ENCODE data around the gene AGK.
"Not testable (repeated sequence)": the region's sequence is repeated elsewhere in the genome, so short reads cannot be mapped to it uniquely, and the experiment has no call there.

The AGK gene

DNA sequence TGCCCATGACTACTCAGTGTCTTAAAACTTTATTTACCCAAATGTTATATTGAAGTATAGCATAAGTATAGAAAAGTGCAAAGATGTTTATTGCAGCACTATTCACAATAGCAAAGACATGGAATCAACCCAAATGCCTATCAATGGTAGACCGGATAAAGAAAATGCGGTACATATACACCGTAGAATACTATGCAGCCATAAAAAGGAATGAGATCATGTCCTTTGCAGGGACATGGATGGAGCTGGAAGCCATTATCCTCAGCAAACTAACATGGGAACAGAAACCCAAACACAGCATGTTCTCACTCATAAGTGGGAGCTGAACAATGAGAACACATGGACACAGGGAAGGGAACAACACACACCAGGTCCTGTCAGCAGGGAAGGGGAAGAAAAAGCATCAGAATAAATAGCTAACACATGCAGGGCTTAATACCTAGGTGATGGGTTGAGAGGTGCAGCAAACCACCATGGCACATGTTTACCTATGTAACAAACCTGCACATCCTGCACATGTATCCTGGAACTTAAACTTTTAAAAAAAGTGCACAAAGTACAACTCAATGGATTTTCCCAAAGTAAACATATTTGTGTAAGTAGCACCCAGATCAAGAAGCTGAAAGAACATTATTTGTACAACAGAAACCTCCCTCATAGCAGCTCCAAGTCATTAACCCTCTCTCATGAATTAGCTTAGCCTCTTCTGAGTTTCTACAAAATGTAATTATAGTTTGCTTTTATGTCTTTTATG, 138.0 kb downstream of the AGK start:
- not testable (repeated sequence) for ATAC-seq, H3K4me3 Mint-ChIP-seq, H3K27me3 Mint-ChIP-seq, H3K9me3 Mint-ChIP-seq, H3K27ac Mint-ChIP-seq
- Mint-ChIP-seq H3K4me1 (peaks cover 20% of the 10 kb centered on the region), H3K36me3 (peaks cover 36% of the 10 kb centered on the region)

DNA sequence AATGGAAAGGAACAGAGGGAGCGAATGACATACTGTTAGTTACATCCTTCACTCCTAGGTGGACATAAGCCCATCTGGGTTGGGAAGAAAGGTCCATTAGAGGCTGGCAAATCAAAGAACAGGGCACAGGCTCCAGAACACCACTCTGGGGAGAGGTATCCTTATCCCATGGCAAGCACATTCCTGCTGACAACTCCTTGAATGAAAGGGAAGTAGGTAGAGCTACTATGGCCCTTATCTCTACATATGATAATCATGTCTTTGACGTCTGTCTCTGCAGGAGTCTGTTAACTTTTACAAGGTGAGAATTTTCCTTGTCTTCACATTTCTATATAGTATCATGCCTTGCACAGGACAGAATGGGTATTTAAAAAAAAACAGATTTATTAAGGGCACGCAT, 140.3 kb downstream of the AGK start:
- H3K4me1 Mint-ChIP-seq: peaks cover 42% of the 10 kb centered on the region

DNA sequence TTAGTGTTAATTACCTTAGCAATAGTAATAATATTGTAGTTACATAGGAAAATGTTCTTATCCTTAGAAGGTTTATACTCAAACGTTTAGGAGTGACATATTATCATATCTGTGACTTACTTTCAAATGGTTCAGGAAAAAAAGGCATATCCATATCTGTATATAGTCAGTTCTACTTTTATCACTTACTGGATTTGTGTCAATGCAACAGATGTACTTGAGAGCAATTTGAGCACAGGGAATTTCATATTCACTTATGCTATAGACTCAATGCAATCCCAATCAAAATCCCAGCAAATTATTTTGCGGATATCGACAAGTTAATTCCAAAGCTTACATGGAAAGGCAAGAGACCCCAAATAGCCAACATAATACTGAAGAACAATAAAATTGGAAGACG, 140.8 kb downstream of the AGK start:
- Mint-ChIP-seq H3K36me3 (peaks cover 19% of the 10 kb centered on the region), H3K9me3 (no peaks in the 10 kb centered on the region), H3K4me1 (peaks cover 44% of the 10 kb centered on the region), H3K4me3 (no peak overlapping the region), H3K27ac (no peak overlapping the region), H3K27me3 (no peaks in the 10 kb centered on the region)
- no peak for ATAC-seq

More for the DNA sequence above, 140.3 kb downstream of the AGK start:
- Mint-ChIP-seq H3K27me3 (no peaks in the 10 kb centered on the region), H3K36me3 (peaks cover 22% of the 10 kb centered on the region), H3K4me3 (no peak overlapping the region), H3K27ac (no peak overlapping the region), H3K9me3 (no peaks in the 10 kb centered on the region)
- ATAC-seq: no peak

DNA sequence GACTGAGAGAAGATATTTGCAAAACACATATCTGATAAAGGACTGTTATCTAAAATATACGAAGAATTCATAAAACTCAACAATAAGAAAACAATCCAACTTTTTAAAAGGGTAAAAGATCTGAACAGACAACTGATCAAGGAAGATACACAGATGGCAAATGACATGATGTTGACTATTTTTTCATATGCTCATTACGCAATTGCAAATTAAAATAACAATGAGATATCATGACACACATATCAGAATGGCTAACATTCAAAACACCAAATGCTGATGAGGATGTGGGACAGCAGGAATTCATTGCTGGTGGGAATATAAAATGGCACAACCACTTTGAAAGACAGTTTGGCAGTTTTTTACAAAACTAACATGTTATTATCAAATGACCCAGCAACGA, 141.9 kb downstream of the AGK start:
- Mint-ChIP-seq H3K36me3 (peaks cover 16% of the 10 kb centered on the region), H3K4me1 (peaks cover 53% of the 10 kb centered on the region), H3K27ac (no peak overlapping the region), H3K4me3 (no peak overlapping the region), H3K9me3 (no peaks in the 10 kb centered on the region), H3K27me3 (no peaks in the 10 kb centered on the region)
- no peak for ATAC-seq

DNA sequence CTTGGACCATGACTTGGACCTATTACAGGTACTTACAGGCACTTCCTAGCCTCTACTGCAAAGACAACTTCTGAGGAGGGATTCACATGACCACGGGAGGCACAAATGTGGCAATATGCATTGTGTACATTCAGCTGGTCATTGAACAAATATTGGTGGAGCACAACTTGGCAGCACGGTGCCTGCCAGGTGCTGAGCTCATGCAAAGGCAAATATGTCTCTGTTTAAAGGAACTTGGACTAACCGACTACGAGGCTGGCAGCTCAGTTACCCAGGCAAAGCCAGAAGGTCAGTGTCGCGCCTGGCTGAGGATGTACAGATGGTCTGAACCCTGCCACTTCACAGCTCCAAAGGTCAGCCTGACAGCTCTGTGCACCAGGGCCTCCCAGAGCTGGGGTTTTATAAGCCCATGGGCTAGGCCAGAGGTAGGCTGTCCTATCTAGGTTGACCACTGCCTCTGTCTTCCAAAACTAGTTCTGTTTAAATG, 144.6 kb downstream of the AGK start:
- no peaks in the 10 kb centered on the region for H3K9me3 Mint-ChIP-seq
- no peaks in the 10 kb centered on the region for H3K27me3 Mint-ChIP-seq
- H3K36me3 Mint-ChIP-seq: no peaks in the 10 kb centered on the region
- peak; percentile 85 for ATAC-seq
- peaks cover 71% of the 10 kb centered on the region for H3K4me1 Mint-ChIP-seq
- H3K27ac Mint-ChIP-seq: peak overlapping the region; percentile 64
- H3K4me3 Mint-ChIP-seq: no peak overlapping the region

DNA sequence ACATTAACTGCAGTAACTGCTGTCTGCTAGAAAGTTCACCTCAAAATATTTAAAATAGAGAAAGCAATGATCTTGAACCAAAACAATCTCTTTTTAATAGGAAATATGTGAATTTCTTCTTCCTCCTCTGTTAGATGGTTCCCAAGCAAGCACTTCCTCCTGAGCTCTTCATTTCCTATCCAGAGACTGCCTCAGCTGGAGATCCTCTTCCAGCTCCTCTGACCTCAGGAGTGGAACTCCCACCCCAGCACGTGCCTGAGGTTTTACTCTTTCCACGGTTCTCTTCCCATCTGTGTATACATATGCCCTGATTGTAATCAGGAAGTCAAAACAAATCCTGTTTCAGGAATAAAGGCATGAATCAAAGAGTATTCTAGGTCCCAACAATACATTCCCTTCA, 145.1 kb downstream of the AGK start:
- peak overlapping the region; percentile 64 for H3K27ac Mint-ChIP-seq
- H3K4me1 Mint-ChIP-seq: peaks cover 74% of the 10 kb centered on the region
- no peaks in the 10 kb centered on the region for H3K9me3 Mint-ChIP-seq
- H3K4me3 Mint-ChIP-seq: no peak overlapping the region
- no peaks in the 10 kb centered on the region for H3K27me3 Mint-ChIP-seq
- no peaks in the 10 kb centered on the region for H3K36me3 Mint-ChIP-seq
- ATAC-seq: no peak

DNA sequence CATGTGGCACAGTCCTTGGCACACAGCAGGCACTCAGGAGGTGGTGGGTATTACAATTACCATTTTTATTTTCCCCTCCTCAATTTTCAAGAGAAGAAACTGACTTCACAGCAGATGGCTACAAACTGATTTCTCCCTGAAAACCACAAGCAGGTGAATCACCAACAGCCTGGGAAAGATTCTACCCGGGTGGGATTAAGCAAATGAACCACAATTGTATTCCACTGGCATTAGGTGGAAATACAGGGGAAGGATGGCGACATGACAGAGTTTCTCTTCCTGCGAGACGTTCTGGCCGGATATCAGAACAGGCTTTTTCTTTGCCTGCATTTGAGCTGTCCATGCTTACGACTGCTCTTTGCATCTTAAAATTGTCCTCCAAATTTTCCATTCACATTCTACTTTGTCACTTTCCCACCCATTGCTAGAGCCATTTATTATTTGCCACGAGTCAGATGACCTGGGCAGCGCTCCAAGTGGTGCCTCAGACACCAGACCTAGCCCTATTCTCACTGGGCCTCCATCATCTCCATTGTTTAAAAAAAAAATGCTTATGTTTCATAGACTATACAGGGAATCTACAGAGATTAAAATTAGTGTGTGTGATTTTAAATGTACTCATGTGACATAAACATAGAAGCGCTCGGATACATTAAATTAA, 146.1 kb downstream of the AGK start:
- ATAC-seq: no peak

DNA sequence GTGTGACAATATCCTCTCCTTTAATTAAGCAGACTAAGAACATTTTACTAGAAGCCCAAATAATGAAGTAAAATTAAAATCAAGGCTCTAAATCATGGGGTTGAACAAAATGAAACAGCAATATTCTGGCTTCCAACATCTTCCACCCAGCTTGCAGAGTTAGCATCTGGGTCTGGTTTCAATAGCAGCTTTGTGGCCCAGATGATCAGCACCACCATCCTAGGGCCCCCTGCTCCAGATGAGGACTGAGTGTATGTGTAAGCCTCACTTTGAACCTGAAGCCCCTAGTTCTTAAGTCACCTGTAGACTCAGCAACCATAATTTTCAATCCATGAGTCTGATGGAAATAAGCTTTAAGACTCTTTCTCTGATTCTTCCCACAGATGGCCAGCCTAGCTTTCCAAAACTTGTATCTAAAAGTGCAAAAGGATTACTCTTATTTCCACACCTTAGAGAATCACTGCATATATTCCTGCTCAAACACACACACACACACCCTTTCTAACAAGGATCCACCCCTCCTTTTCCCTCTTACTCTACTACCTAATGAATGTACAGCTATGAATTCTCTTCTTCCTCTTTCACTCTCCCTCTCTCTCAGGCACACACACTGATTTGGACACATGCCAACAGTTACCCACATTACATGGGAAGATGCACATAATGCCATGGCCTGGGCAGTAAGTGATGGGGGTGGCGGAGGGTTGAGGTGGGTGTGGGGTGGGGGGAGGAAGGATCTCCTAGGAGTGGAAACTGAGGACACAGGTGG, 147.2 kb downstream of the AGK start:
- Mint-ChIP-seq H3K4me3 (no peak overlapping the region), H3K9me3 (no peaks in the 10 kb centered on the region), H3K27me3 (no peaks in the 10 kb centered on the region), H3K36me3 (no peaks in the 10 kb centered on the region), H3K27ac (peak overlapping the region; percentile 36), H3K4me1 (peaks cover 73% of the 10 kb centered on the region)
- ATAC-seq: no peak

More for the DNA sequence above, 146.1 kb downstream of the AGK start:
- no peak overlapping the region for H3K4me3 Mint-ChIP-seq
- H3K36me3 Mint-ChIP-seq: no peaks in the 10 kb centered on the region
- peaks cover 76% of the 10 kb centered on the region for H3K4me1 Mint-ChIP-seq
- peak overlapping the region; percentile 36 for H3K27ac Mint-ChIP-seq
- H3K9me3 Mint-ChIP-seq: no peaks in the 10 kb centered on the region
- H3K27me3 Mint-ChIP-seq: no peaks in the 10 kb centered on the region

DNA sequence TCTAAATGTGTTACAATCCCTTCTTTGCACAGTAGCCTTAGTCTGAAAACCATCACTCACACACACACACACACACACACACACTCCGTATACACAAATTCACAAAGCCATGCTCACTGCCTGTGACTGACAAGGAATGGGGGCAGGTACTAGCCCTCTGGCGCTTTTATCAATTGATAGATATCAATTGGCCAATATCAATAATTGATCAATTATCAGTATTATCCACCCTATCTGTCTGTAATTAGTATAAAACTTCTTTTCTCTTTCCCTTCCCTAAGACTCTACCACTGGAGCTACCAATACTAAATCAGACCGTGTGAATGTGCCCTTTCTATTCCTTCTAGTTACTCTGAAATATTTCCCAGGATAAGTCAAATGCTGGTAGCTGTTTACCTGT, 148.7 kb downstream of the AGK start:
- peaks cover 66% of the 10 kb centered on the region for H3K4me1 Mint-ChIP-seq
- H3K9me3 Mint-ChIP-seq: no peaks in the 10 kb centered on the region
- H3K27ac Mint-ChIP-seq: peak overlapping the region; percentile 74
- peak overlapping the region; percentile 61 for H3K4me3 Mint-ChIP-seq
- no peaks in the 10 kb centered on the region for H3K27me3 Mint-ChIP-seq
- H3K36me3 Mint-ChIP-seq: no peaks in the 10 kb centered on the region
- ATAC-seq: no peak

DNA sequence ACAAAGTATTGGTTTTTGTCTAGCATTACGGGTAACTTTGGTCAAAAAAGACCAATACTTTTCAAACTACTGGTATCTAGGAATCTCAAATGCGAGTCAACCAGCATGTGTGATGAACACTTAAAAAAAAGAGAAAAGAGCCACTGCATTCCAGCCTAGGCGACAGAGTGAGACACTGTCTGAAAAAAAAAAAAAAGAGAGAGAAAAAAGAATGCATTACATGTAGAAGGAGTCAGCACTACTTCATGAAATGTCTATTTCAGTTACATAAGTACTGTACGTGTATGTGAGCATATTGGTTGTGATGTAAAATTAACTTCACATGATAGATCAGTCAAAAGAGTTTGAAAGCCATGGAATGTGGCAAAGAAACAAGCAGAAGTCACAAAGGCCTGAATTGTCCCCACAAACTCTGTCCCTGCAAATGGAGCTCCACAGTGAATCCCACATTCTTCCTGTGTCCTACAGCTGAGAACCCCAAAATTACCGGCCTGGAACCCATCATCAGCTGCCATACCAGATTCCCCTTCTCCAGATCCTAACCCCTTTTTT, 149.2 kb downstream of the AGK start:
- peaks cover 61% of the 10 kb centered on the region for H3K4me1 Mint-ChIP-seq
- H3K9me3 Mint-ChIP-seq: no peaks in the 10 kb centered on the region
- peak overlapping the region; percentile 61 for H3K4me3 Mint-ChIP-seq
- H3K36me3 Mint-ChIP-seq: no peaks in the 10 kb centered on the region
- H3K27ac Mint-ChIP-seq: peak overlapping the region; percentile 74
- no peak for ATAC-seq
- H3K27me3 Mint-ChIP-seq: no peaks in the 10 kb centered on the region

DNA sequence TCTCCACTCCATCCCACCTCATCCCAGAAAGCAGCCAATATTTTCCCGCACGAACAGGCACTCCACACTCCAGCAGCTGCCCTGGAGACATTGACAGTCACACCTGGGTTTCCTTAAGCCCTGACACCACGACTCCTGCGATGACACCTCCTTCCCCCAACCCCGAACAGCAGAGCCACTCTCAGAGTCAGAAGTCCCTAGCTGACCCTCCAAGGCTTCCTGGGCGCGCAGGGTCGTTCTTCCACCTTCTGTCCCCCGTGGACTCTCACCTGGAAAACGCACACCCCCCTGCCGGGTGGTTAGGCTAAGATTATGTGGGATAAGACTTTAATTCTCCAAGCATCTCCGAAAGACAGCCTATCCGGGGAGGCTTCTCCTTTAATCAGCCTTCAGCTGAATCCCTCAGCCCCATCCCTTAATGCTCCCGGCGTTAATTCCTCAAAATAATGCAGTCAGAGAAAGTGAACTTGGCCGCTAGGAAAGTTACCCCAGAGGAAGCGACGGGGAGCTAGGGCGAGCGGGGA, 149.7 kb downstream of the AGK start:
- H3K27me3 Mint-ChIP-seq: no peaks in the 10 kb centered on the region
- no peak for ATAC-seq
- H3K4me1 Mint-ChIP-seq: peaks cover 56% of the 10 kb centered on the region
- H3K4me3 Mint-ChIP-seq: peak overlapping the region; percentile 61
- H3K27ac Mint-ChIP-seq: peak overlapping the region; percentile 74
- no peaks in the 10 kb centered on the region for H3K36me3 Mint-ChIP-seq
- H3K9me3 Mint-ChIP-seq: no peaks in the 10 kb centered on the region

DNA sequence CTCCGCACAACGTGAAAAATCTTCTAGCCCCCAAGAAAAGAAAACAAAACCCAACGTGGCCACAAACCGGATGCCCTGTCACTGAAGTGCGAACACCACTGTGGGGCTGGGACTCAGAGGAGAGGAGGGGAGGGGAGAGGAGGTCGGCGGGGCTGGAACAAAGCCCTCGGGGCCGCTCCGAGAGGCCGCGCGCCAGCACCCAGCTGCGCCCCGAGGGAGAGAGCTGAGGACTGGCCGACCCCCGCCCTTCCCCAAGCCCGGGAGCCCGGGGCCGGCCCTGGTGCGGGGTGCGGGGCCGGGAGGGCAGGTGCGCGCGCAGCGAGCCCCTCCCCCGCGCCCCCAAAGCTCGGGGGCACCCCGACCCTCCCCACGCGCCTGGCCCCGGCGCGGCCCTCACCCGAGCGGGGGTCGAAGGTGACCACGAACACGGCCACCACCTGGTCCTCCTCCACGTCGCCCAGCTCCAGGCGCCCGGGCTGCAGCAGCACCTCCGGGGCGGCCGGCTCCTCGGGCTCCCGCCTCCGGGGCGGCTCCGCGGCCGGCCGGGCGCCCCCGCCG, 150.4 kb downstream of the AGK start:
- peak overlapping the region; percentile 74 for H3K27ac Mint-ChIP-seq
- H3K4me1 Mint-ChIP-seq: peaks cover 49% of the 10 kb centered on the region
- H3K27me3 Mint-ChIP-seq: no peaks in the 10 kb centered on the region
- peak; percentile 89 for ATAC-seq
- no peaks in the 10 kb centered on the region for H3K9me3 Mint-ChIP-seq
- no peaks in the 10 kb centered on the region for H3K36me3 Mint-ChIP-seq
- H3K4me3 Mint-ChIP-seq: peak overlapping the region; percentile 61

DNA sequence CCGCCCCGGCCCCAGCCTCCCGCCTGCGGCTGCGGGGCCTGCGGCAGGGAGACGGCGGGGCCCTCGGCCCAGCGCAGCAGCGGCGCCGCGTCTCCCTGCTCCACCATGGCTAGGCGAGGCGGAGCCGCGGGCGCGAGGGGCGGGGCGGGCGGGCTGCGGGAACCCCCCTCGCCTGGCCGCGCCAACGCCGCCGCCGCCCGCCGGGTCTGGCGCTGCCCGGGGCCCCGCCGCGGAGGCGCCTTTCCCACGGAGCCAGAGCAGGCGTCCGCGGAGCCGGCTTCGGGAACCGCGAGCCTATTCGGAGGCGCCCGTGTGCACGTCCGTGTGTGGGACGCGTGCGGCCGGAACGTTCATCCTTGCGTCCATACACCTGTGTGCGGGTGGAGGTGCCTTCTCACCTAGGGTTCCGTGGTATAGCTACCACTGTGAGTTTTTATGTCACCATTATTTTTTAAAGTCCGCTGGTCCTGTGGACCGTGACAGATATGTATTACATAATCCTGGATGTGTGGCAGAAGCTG, 150.9 kb downstream of the AGK start, which contains the start of gene DENND11:
Gene DENND11 (minus strand): TSS at position 120 of the 521 bp plus-strand sequence. CDS start 13 bp downstream, at position 107.
- Mint-ChIP-seq H3K27me3 (no peaks in the 10 kb centered on the region), H3K4me1 (peaks cover 46% of the 10 kb centered on the region), H3K4me3 (peak within 1 kb of the TSS; percentile 73), H3K36me3 (no peaks in the 10 kb centered on the region), H3K27ac (peak within 1 kb of the TSS; percentile 78), H3K9me3 (no peaks in the 10 kb centered on the region)
- ATAC-seq: peak; percentile 85

DNA sequence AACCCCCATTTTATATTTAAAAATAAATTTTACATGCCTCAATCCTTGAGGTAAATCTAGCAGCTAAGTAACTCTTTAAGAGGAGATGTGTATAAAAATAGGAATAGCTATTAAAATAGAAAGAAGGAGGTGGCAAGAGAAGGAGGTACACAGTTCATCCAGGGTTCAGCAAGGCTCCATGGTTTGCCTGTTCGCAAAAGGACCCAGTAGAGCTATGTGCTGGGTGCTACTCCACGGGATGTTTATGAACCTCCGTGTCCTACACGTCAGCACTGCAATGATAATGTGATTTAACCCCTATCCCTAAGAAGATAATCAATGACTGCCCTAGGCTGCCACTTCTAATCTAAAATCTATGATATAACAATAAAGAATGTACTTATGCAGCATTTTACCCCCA, 151.7 kb downstream of the AGK start:
- Mint-ChIP-seq H3K9me3 (no peaks in the 10 kb centered on the region), H3K27ac (peak overlapping the region; percentile 78), H3K4me3 (no peak overlapping the region), H3K4me1 (peaks cover 39% of the 10 kb centered on the region), H3K36me3 (no peaks in the 10 kb centered on the region), H3K27me3 (no peaks in the 10 kb centered on the region)
- no peak for ATAC-seq
